Gastrocnemius medialis (tissue), 4 donors: ENCODE measurements around the gene PLCB1. TPM values are rescaled to one million over a fixed set of nuclear protein-coding genes. Genes with fewer than 3 reads are reported as not detected.
"Not testable (repeated sequence)": the region's sequence is repeated elsewhere in the genome, so short reads cannot be mapped to it uniquely, and the experiment has no call there.

Experiments
- ATAC-seq, 2 donors: fragments of 150-250 bp; one replicate each; pipeline ENCODE4 v1.9.1; 2016
- DNase-seq, 2 donors: peaks; one replicate each; pipeline ENCODE4 v3.0.0-alpha.2; 2019
- H3K27ac ChIP-seq, 4 donors: fragments of 200-600 bp; sonication (generic); 1 replicate in 1 of 4; 2 replicates in 3 of 4; pipeline ENCODE4 v1.5.1; 2016 to 2018; ENCODE audit warnings: mild to moderate bottlenecking in 2 of 4, moderate library complexity in 1 of 4
- H3K27me3 ChIP-seq, 3 donors: fragments of 200-600 bp; sonication (generic) in 2 of 3; 1 replicate in 1 of 3; 2 replicates in 2 of 3; pipeline versions ENCODE4 v1.5.1 to v1.6.0; 2016 to 2019; ENCODE audit warnings: mild to moderate bottlenecking in 1 of 3, moderate library complexity in 1 of 3
- H3K36me3 ChIP-seq, 2 donors: fragments of 200-600 bp; sonication (generic) in 1 of 2; one replicate each; pipeline ENCODE4 v1.5.1; 2017 to 2018
- H3K4me1 ChIP-seq, 2 donors: fragments of 200-600 bp; sonication (generic) in 1 of 2; one replicate each; pipeline ENCODE4 v1.5.1; 2016 to 2017; ENCODE audit warnings: mild to moderate bottlenecking in 2 of 2
- H3K4me3 ChIP-seq, 4 donors: fragments of 200-600 bp; sonication (generic) in 3 of 4; 1 replicate in 1 of 4; 2 replicates in 3 of 4; pipeline ENCODE4 v1.5.1; 2016 to 2019; ENCODE audit warnings: mild to moderate bottlenecking in 2 of 4
- H3K9me3 ChIP-seq, 3 donors: fragments of 200-600 bp; sonication (generic) in 2 of 3; 1 replicate in 1 of 3; 2 replicates in 2 of 3; pipeline ENCODE4 v1.5.1; 2016 to 2019
- POLR2A ChIP-seq, 2 donors: fragments of 450-650 bp; IDR thresholded peaks; one replicate each; pipeline ENCODE4 v1.6.1; 2017; ENCODE audit warnings: antibody characterized with exemption in 2 of 2, mild to moderate bottlenecking in 2 of 2, moderate library complexity in 2 of 2
- in situ Hi-C, 4 donors: fragments of 200-750 bp; cut with MboI; loops; one replicate each; pipeline versions ENCODE4 v1.15.0 to v1.8.0; 2017; ENCODE audit warnings: low sequenced_read_pairs in 4 of 4
- intact Hi-C: fragments of 100-400 bp; cut with DNase I; formaldehyde crosslinking; loops from one replicate; pipeline ENCODE4 v1.15.1; 2023; ENCODE audit warnings: low total_unique reads
- total RNA-seq, 4 donors: library from RNA; depleted of rRNA; stranded (reverse); fragments of >200 nt; gene quantifications; one replicate each; pipeline versions ENCODE4 v1.1.0 to v1.2.3, GENCODE V29; 2016
- TF ChIP-seq, protein P1 (sequence below), 5 experiments: fragments of 450-650 bp in 3 of 5; fragments of 200-600 bp in 2 of 5; sonication (generic) in 2 of 5; IDR thresholded peaks in 4 of 5; conservative IDR thresholded peaks in 1 of 5; 1 replicate in 4 of 5; 2 replicates in 1 of 5; pipeline ENCODE4 v1.5.1; 2016 to 2019; ENCODE audit warnings: antibody characterized with exemption in 5 of 5, mild to moderate bottlenecking in 3 of 5, moderate library complexity in 3 of 5

Gene PLCB1
- total RNA-seq, 4 donors from 2014 or later = 4.1 to 10.0 (median 7.6) TPM

DNA sequence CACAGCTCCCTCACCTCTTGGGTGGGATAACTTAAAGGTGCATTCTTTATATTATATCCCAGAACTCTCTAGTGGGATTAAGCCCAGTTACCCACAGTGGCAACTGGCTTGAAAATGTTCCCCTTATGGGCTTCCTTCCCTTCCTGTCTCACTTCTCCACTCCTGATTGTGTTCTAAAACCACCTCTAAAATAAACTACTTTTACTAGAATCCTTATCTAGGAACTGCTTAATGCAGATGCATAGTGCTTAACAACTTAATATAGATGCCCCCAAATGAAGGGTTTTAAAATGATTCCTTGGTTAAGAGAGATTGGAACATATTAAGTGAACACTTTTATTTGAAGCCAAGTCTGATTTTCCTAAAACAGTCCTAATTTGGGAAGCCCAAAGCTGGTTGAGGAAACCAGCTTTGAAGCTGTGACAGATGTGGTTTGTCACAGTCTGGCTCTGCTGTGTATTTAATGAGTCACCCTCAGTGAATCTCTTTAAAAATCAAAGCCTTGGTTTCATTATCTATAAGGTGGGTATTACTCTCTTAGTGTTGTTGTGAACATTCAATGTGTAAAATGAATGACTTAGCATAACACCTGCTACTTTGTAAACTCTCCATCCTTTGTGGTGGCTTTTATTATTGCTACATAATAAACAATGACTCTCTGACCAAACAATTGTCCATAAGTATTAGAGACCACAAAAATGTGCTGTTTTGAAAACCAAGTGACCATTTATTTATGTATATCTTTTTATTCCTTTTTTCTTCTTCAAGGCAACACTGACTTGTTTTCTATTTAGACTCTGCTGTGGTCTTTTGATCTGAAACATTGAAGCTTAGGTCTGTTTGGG is 24.4 kb downstream of the PLCB1 start:
- H3K4me3 ChIP-seq = no peak overlapping the region
- no peak for DNase-seq
- intact Hi-C loops (loop anchor here (5.0 kb wide), 1 partner anchor 86 kb away; no protein-coding TSS in a partner anchor), in situ Hi-C loops (no loop called here)
- TF ChIP-seq, protein P1, sequence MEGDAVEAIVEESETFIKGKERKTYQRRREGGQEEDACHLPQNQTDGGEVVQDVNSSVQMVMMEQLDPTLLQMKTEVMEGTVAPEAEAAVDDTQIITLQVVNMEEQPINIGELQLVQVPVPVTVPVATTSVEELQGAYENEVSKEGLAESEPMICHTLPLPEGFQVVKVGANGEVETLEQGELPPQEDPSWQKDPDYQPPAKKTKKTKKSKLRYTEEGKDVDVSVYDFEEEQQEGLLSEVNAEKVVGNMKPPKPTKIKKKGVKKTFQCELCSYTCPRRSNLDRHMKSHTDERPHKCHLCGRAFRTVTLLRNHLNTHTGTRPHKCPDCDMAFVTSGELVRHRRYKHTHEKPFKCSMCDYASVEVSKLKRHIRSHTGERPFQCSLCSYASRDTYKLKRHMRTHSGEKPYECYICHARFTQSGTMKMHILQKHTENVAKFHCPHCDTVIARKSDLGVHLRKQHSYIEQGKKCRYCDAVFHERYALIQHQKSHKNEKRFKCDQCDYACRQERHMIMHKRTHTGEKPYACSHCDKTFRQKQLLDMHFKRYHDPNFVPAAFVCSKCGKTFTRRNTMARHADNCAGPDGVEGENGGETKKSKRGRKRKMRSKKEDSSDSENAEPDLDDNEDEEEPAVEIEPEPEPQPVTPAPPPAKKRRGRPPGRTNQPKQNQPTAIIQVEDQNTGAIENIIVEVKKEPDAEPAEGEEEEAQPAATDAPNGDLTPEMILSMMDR (IDR thresholded peaks at IDR 0.05 in 4 of 5, conservative IDR thresholded peaks at IDR 0.05 in 1 of 5) = no peak
- TF ChIP-seq POLR2A (IDR thresholded peaks at IDR 0.05) = no peak
- H3K9me3 ChIP-seq = no peaks in the 10 kb centered on the region
- no peaks in the 10 kb centered on the region for H3K27me3 ChIP-seq
- H3K27ac ChIP-seq = peak overlapping the region; percentile 62 to 85 (median 70)
- H3K4me1 ChIP-seq = peaks cover 63 to 72% of the 10 kb centered on the region in 2 donors
- no peak for ATAC-seq
- H3K36me3 ChIP-seq = no peaks in the 10 kb centered on the region

DNA sequence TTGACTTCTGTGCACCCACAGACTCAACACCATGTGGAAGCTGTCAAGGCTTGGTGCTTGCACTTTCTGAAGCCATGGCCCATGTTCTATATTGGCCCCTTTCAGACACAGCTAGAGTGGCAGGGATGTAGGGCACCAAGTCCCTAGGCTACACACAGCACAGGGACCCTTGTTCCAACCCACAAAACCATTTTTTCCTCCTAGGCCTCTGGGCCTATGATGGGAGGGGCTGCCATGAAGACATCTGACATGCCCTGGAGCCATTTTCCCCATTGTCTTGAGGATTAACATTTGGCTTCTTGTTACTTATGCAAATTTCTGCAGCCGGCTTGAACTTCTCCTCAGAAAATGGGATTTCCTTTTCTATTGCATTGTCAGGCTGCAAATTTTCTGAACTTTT is 27.2 kb downstream of the PLCB1 start:
- H3K4me3 ChIP-seq, H3K9me3 ChIP-seq, in situ Hi-C loops, DNase-seq, ATAC-seq, H3K27me3 ChIP-seq, H3K36me3 ChIP-seq, H3K27ac ChIP-seq: not testable (repeated sequence)
- peaks cover 54 to 65% of the 10 kb centered on the region in 2 donors for H3K4me1 ChIP-seq
- intact Hi-C loops = loop anchor here (5.0 kb wide), 1 partner anchor 83 kb away; no protein-coding TSS in a partner anchor

DNA sequence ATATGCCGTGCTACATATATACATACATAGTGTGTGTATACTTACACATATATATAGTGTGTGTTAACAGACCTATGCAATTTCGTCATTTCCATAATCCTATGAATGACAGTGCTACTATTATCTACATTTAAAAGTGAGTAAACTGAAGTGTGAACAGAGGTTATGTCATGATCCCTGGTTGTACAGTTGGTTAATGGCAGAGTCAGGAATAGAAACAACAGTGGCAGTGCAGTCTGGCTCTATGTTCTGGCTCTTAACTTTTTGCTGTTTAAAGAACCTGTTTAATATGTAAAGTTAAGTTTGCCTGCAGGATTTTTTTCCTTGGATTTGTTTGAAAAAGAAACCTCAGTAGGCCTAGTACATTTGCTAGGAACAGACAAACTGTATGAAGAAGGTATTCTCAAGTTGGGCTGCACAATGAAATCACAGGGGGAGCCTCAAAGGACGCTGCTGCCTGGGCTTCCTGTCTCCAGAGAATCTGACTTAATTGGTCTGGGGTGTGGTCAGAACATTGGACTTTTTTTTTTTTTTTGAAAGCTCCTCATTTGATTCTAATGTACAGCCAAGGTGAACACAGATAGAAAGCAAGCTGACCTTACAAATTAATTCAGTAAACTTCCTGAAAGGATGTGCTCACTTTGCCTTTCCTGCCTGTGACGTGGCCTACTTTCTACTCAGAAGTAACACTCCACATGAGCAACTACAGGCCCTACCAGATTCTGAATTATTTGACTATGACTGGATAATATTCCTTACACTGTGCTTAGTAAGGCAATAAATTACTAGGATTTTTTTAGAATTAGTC is 29.4 kb downstream of the PLCB1 start:
- Histone ChIP-seq H3K4me3 (no peak overlapping the region), H3K9me3 (no peaks in the 10 kb centered on the region), H3K36me3 (no peaks in the 10 kb centered on the region), H3K4me1 (peaks cover 33 to 42% of the 10 kb centered on the region in 2 donors), H3K27me3 (no peaks in the 10 kb centered on the region), H3K27ac (peak overlapping the region; percentile 60 to 73 (median 66))
- ATAC-seq (peak; percentile 81 to 87), DNase-seq (no peak)
- in situ Hi-C loops (no loop called here), intact Hi-C loops (no loop called here)
- TF ChIP-seq POLR2A (IDR thresholded peaks at IDR 0.05) = no peak

DNA sequence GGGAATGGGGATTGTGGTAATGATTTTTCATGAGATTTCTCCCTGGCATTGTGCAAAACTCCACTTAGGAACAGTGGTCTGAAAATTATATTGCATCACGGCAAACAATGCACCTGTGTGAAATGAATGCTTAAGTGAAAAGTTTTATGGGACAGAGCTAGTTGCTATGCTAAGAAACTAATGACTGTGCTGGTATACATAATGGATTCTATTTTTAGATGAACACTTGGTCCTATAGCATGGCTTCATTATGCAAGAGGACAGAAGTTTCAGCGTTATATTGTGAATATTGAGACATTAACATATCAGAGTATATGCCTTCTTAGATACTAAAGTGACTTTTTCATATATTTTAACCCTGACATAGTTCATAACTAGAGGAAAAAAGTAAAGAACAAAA is 30.5 kb downstream of the PLCB1 start:
- intact Hi-C loops = no loop called here

DNA sequence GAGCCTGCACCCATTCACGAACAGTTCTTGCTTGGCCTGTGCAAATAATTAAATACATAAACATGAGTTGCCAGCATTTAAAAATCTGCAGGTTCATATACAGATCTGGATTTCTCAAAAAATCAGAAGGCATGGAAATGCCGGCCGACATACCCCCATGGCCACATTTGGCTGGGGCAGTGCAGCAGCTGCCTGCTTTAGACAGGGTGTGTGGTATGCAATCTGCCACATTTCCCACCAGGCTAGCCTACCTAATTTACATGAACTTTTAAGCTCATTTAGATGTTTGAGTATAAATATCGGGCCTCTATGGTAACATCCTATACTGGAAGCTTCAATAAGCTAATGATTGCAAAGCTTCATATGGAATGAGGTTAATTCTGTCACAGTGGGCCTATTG is 31.5 kb downstream of the PLCB1 start:
- H3K27ac ChIP-seq = no peak overlapping the region
- no peak overlapping the region for H3K4me3 ChIP-seq
- H3K36me3 ChIP-seq = no peaks in the 10 kb centered on the region
- no peak for DNase-seq
- TF ChIP-seq POLR2A (IDR thresholded peaks at IDR 0.05) = no peak
- TF ChIP-seq, protein P1 (IDR thresholded peaks at IDR 0.05 in 4 of 5, conservative IDR thresholded peaks at IDR 0.05 in 1 of 5) = no peak
- intact Hi-C loops (no loop called here), in situ Hi-C loops (no loop called here)
- no peak for ATAC-seq
- H3K4me1 ChIP-seq = peaks cover 29 to 30% of the 10 kb centered on the region in 2 donors
- H3K27me3 ChIP-seq = no peaks in the 10 kb centered on the region
- H3K9me3 ChIP-seq = no peaks in the 10 kb centered on the region

More for the DNA sequence above, 30.5 kb downstream of the PLCB1 start:
- Histone ChIP-seq H3K27ac (peak overlapping the region in 3 of 4 donors; percentile 60 to 73 (median 65)), H3K4me1 (peaks cover 29 to 31% of the 10 kb centered on the region in 2 donors), H3K9me3 (no peaks in the 10 kb centered on the region), H3K4me3 (no peak overlapping the region), H3K36me3 (no peaks in the 10 kb centered on the region), H3K27me3 (no peaks in the 10 kb centered on the region)
- TF ChIP-seq, protein P1 (IDR thresholded peaks at IDR 0.05 in 4 of 5, conservative IDR thresholded peaks at IDR 0.05 in 1 of 5) = no peak
- no peak for TF ChIP-seq POLR2A (IDR thresholded peaks at IDR 0.05)
- in situ Hi-C loops = no loop called here
- ATAC-seq (no peak), DNase-seq (no peak)
